ENCODE data around the gene TH.
"Not testable (repeated sequence)": the region's sequence is repeated elsewhere in the genome, so short reads cannot be mapped to it uniquely, and the experiment has no call there.

The TH gene

DNA sequence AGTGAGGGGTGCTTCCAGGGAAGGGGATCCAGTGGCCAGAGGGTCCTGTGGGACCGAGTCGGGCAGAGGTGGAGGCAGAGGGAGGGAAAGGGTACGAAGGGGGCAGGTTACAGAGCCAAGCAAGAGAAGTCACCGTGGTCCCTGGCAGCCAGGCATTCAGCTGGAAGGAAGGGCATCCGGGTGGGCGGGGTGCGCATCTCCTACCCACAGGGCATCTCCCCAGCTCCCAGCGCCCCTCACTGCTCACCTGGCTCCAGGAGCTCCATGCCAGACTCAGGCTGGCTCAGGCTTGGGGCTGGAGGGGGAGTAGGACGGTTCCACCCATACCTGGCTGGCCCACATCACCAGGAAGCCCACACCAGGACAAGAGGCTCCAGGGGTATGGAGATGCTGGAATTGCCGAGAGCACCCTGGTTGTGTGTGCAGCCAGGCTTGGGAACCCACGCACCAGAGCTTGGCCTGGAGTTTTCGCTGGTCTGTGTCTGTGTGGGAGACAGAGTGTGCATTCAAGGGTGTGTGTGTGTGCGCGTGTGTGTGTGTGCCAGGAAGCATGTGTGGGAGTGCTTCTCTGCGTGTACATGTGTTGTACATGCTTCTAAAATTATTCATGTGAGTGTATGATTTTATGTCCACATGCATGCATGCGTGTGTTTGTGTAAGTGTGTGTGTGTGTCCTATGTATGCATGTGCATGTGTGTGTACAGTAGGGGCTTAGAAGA lies 6.6 kb upstream of the TH start:
- not testable (repeated sequence) for DNase-seq (ENCODE audit: low spot score)

DNA sequence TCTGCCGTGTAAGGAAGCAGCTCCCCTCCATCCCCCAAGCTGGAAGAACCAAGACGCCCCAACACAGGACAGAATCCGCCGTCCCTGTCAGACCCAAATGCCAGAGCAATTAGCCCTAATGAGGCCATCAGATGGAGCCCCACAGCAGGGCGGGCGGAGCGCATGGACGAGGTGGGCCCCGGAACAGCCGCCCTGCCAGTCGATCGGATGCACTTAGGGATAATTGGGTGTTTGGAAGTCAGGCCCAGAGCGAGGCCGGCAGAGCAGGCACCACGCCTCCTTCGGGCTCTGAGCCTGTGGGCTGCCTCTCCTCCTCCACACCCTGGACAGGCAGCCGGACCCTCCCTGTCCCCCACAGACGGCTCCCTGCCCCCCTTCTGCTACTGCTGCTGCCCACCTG lies 5.5 kb upstream of the TH start:
- DNase-seq (ENCODE audit: low spot score), result no peak

DNA sequence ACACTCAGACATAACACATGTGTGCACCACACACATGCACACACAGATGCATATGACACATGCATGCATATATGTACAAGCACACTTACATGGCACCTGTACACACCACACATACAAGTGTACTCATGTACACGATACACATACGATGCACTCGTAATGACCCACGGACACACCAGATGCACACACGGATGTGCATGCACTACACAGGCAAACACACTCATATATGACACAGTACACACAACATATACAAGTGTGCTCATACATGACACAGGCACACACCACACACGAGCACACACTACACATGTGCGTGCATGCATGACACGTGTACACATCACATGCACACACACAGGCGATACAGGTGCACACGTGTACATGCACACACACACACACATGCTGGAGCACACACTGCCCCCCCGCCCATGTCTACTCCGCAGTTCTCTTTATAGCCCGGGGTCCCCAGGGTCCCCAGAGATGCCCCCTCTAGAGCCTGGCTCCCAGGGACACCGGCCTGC lies 4.8 kb upstream of the TH start:
- no peak for DNase-seq (ENCODE audit: low spot score)

DNA sequence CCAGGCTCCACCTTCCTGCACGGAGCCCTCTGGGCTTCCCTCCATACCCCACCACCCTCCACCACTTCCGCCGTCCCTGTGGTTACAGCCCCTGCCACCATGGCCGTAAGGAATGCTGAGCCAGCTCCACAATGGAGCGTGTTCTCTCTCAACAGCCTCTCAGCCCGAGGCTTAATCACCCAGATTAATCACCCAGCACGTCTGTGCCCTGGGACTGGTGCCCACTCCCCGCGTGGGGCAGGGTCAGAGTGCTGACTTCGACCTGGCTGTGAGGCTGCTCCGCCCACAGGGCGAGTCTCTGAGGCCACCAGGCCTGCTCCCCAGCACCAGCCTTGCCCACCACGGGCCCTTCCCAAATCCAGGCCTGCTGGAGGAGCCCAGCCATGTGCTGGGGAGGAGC lies 4.0 kb upstream of the TH start:
- no peak for DNase-seq (ENCODE audit: low spot score)

DNA sequence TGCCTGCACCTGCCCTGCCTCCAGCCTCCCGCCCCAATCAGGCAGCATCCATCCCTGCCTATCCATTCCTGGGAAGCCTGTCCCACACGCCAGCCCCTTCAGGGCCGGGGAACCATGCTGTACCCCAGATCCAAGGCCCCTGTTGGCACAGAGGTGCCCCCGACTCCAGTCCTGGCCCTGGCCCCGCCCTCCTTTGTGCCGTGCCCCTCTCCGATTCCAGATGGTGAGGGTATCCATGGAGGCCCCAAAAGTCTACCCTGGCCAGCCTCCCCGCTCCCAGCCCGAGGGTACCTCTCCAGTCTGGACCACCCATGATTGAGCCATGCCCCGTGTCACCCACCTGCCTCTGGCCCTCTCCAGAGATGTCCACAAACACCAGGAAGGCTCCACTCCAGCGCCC lies 2.7 kb upstream of the TH start:
- DNase-seq (ENCODE audit: low spot score), result no peak

DNA sequence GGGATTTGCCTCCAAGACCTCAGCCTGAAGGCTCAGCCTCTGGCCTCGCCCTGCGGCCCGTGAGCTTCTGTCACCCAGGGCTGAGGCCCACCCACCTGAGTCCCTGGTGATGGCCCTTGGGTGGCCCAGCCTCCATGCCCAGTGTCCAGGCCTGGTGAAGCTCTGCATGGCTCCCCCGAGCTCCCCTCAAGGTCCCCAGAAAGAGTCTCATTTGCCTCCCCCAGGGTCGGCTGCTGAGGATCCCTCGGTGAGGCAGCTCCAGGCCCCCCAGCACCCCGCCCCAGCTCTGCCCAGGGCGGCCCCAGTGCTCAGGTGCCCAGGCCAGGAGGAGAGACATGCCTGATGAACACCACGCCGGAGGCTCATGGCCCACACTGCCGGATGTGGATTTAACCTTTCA lies 2.1 kb upstream of the TH start:
- DNase-seq (ENCODE audit: low spot score), result no peak

DNA sequence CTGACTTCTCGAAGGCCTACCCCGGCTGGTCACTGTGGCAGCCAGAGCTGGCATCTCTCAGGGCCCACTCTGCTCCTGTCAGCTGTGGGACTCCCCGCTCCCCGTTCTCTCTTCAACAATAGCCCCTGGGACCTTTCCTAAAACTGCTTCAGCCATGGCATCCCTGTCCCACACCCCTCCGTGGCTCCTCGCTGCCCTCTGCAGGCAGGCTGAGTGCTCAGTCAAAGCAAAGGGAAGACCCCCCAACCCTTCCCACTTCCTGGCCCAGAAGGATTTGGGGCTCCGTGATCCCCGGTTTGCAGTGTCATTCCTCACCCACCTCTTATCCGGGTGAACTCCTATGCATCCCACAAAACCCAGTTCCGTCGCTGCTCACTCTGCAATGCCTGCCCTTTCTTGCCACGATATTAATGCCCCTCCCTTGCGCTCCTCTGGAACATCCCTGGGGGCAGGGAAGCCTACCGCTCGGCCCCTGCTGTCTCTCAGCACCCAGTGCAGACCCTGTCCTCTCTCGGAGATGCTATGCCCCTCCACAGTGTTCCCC lies 1.6 kb upstream of the TH start:
- no peak for DNase-seq (ENCODE audit: low spot score)

DNA sequence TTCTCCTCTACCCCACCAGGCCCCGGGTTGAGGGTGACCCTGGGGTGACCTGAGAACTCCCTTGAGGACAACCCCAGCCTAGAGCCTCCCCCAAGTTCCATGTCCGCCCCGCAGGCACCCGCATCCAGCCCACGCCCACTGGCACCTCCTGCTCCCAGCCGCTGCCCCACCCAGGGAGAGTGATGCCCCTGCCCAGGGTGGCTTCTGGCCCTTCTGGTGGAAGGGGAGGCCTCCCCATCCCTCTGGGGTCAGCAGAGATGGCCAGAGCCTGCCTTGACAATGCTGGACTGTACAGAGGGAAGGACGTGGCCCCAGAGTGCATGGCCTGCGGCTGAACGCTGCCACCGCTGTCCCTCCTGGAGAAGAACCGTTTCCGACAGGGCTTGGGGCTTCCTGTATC lies 1.1 kb upstream of the TH start:
- DNase-seq (ENCODE audit: low spot score), result no peak

DNA sequence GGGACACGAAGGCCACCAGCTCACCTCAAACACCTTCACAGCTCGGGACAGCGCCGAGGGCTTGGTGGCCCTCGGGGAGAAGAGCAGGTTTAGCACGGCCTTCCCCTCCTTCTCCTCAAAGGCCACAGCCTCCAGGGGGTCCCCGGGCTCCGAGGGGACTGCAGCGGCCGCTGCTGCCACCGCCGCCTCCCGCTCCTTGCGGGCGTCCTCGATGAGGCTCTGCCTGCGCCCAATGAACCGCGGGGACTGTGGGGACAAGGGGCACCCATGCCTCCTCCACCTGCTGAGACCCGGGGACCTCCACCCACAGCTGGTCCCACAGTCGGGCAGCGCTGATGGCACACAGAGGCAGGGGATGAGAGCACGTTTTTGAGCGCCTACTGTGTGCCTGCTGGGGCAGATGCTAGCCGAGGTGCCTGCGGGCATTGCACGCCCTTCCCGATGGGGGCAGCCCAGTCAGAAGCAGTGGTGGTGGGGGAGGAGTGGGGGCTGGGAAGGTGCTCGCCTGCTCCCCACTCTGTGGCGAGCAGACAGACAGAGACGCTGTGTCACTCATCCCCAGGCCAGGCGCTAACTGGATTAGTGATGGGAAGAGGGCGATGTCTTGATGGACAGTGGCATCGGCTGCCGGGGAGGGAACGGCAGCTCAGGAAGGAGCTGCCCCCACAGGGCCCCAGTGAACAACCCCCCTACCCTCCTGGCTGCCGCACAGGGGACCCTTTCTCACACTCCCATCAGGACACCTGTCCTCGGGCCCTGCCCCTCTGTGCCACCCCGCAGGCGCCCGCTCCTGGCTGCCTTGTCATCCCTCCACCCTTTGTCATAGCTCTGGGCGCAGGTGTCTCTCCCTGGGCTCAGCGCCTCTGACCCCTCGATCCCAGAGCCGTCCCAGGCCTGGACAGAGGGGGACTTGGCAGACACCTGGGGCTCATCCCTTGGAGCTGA lies 1.7 kb downstream of the TH start:
- no peak for DNase-seq (ENCODE audit: low spot score)

DNA sequence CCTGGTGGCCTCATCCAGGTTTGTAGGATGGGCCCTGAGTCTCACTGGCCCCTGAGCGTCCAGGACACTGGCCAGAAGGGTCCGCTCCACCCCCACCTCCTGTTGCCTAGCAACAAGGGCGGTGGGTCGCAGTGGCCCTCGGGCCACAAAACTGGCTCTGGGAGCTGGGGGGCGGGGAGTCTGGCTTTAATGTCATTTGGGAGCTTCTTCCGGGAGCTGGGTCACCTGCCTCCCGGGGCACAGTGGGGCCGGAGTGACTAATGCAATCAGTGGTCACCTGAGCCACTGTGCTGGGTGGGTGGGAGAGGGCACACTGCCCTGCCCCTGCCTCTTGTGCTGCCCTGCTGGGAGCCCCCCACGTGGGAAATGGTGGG lies 2.6 kb downstream of the TH start:
- DNase-seq (ENCODE audit: low spot score), result no peak

DNA sequence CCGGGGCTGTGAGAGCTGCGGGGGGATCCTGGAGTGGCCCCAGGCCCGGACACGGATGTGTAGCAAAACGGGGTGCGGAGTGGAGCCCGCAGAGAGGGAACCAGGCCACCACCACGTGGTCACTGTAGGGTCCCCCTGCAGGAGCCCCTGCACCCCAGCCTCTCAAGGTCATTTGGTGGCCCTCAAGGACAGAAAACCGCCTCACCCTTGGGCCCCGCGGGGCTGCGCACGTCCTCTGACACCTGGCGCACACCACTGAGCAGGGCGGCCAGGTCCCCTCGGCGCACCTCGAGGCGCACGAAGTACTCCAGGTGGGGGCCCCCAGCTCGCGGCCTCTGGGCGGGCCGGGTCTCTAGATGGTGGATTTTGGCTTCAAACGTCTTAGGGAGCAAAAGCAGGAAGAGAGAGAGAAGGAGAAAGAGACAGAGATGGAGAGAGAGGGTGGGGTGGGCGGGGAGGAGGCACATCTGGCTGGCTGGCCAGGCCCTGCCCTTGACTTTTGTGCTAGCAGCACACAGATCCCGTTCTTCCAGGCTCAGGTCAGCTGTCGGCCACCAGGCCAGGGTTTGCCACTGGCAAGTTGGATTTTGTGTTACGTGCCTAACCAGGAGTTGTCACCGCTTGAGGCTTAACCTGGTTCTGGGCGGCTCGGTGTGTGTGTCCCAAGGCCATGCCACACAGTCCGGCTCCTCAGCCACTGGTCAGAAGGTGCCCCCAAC lies 3.2 kb downstream of the TH start:
- no peak for DNase-seq (ENCODE audit: low spot score)

DNA sequence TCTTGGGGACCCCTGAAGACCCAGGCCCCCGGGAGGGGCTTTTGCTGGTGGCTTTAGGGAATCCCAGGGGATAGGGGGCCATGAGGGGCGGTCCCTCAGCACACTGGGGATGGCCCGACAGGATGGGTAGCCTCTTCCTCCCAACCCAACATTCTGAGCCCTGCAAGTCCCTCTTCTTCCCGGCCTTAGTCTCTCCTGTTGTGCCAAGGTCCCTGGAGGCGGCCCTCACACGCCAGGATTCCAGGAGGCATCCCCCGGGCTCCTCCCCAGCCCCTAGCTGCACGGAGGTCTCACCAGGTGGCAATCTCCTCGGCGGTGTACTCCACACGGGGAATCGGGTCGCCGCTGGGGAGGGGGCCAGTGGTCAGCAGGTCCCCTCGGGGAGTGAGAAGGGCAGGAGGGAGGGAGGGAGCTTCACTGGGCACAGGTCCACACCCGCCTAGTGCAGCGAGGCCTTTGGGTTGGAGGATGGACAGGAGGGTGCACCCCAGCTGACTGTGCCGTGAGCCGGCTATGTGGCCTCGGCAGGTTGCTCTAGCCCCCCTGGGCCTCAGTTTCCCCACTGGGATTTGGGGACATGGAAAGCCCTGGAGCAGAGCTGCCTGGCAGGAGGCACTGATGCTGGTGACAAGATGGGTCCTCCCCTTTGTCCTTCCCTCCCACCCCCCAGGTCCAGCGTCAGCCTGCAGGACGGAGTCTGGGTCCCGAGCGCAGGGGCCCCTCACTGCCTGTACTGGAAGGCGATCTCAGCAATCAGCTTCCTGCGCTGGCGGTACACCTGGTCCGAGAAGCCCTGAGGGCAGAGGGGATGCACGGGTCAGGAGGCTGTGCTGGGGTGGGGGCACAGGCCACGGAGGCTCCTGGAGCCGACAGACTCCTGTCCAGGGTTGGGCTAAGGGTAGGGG lies 4.2 kb downstream of the TH start:
- no peak for DNase-seq (ENCODE audit: low spot score)

DNA sequence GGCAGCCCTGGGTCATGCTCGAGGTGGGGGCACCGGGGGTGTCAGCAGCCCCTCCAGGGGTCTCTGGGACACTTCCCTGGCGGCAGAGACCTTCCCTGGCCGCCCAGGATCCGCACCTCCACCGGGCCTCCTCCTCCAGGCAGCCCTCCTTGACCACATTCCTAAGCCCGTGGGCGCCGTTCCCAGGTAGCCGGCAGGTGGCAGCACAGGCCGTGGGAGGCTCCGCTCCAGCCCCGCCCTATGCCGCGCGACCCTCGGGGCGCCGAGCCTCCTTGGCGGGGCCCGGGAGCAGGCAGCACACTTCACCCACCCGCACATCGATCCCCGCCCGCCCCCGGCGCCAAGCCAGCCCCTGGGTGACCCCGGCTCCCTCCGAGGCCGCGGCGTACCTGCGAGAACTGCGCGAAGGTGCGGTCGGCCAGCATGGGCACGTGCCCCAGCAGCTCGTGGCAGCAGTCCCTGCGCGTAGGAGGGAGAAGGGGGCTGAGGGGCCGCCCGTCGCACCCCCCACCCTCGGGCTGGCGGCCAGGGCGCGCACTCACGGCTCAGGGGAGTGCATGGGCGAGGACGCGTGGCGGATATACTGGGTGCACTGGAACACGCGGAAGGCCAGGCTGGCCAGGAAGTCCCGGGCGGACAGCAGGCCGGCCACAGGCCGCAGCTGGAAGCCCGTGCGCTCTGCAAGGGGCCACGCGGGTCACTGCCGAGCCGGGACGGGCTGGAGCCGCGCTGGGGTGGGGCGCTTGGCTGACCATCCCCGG lies 5.3 kb downstream of the TH start:
- peak; percentile 6 for DNase-seq (ENCODE audit: low spot score)

DNA sequence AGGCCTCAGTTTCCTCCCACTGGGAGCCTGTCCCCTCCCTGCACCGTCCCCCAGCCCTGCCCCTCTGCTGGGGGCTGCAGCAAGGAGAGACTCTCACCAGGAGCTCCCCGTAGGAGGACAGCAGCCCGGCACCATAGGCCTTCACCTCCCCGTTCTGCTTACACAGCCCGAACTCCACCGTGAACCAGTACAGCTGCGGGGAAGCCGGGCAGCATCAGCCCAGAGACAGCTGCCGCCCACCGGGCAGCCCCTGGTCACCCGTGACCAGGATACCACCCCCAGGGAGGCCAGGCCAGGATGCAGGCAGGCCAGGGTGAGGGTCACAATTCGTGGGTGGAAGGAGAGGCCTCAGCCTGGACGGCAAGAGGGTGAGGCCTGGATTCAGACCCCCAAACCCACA lies 6.0 kb downstream of the TH start:
- DNase-seq (ENCODE audit: low spot score), result no peak

DNA sequence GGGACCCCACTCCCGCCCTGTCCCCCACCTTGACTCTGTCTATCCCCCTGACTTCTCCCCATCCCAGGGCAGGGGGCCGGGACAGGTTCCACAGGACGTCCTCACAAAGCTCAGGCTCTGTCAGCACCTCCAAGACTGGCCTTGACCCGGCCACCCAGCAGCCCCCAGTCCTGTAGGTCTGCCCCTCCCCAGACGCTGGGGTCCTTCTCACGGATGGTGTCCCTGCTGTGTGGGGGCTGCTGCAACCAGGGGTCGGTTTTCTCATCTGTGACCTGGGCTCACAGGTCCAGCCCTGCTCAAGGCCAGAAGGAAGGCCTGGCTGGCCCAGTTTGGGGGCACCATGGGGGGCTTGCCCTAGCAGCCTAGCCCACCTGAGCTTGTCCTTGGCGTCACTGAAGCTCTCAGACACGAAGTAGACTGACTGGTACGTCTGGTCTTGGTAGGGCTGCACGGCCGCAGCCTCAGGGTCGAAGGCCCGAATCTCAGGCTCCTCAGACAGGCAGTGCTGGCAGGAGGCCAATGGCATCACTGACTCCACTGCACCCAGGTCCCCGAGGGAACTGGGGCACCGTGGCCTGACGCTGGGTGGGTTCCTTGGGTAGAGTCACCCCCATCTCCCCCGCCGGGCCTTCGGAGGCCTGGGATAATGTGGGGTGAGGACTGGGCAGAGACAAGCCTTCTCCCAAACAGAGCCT lies 6.6 kb downstream of the TH start:
- no peak for DNase-seq (ENCODE audit: low spot score)

DNA sequence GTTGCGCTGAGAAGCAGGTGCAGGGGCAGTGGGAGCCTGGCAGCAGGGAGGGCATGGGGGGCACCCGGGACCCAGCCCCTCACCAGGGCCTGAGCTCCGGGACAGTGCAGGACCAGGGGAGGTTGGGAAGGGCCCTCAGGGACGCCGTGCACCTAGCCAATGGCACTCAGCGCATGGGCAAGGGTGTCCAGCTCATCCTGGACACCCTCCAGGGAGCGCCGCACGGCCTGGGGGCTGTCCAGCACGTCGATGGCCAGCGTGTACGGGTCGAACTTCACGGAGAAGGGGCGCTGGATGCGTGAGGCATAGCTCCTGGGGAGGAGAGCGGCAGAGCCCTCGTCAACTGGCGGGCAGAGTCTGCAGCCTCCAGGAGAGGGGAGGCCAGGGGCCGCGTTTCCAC lies 7.5 kb downstream of the TH start:
- no peak for DNase-seq (ENCODE audit: low spot score)

DNA sequence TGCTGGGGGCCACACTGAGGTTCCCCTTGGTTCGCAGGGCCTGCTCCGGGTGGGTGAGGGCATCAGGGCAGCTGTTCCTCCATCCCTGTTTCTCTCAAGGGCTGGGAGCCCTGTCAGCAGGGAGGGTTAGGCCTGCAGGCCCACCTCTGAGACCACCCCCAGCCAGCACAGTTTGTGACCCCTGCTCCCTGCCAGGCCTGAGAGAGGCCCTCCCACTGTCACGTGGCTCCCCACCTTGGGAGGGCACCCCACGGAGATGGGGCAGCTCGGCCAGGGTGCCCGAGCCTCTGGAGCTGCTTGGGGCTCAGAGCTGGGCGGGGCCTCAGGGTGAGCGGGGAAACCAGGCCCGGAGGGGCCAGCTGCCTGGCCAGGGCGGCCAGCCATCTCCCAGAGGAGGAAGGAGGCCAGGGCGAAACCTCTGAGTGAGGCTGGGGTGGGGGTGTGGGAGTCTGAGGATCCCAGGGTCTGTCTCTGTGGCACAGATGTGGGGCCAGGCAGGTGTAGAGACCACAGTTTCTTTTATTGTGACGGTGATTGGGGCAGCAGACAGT lies 8.1 kb downstream of the TH start:
- no peak for DNase-seq (ENCODE audit: low spot score)

DNA sequence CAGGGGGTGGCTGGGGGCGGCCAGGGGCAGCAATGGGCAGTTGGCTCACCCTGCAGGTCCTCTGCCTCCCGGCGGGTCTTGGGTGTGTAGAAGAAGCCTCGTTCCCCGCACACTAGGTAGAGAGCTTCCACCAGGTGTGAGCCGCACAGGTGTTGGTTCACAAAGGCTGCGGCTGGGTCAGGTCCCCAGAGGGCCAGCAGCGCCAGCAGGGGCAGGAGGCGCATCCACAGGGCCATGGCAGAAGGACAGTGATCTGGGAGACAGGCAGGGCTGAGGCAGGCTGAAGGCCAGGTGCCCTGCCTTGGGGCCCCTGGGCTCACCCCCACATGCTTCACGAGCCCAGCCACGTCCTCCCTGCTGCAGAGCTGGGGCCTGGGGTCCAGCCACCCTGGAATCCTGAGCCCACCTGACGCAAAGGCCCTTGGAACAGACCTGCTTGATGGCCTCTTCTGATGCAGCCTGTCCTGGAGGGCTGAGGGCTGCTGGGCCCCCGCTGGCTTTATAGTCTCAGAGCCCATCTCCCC lies 10.8 kb downstream of the TH start, which contains the start of gene INS:
TSS of gene INS (minus strand) at position 474 of the 524 bp plus-strand sequence. CDS start at position 236, 238 bp downstream.
- no peak for DNase-seq (ENCODE audit: low spot score)
